GM18951 (cell line): ENCODE data around the gene COL26A1.
"Not testable (repeated sequence)": the region's sequence is repeated elsewhere in the genome, so short reads cannot be mapped to it uniquely, and the experiment has no call there.

Experiments used
- POLR2A ChIP-seq: IDR thresholded peaks from 4 replicates; pipeline ENCODE4 v1.6.1; 2011; ENCODE audit warnings: mild to moderate bottlenecking; ENCODE audit not compliant: insufficient read length, insufficient read depth; ENCODE audit errors: extremely low read depth
- in situ Hi-C: fragments of 300-500 bp; cut with MboI; formaldehyde crosslinking; loops from one replicate; pipeline ENCODE4 v1.12.0; 2022; ENCODE audit warnings: low sequenced_read_pairs, mixed read lengths, inconsistent platforms; ENCODE audit not compliant: unreplicated experiment

The COL26A1 gene

GRCh38 chr7:101494602-101495329, 132.1 kb downstream of the COL26A1 start:
- TF ChIP-seq POLR2A = no peak
- in situ Hi-C loops = no loop called here

GRCh38 chr7:101496017-101496416, 133.3 kb downstream of the COL26A1 start:
- TF ChIP-seq POLR2A = no peak
- in situ Hi-C loops = no loop called here

GRCh38 chr7:101501351-101501750, 138.7 kb downstream of the COL26A1 start:
- in situ Hi-C loops = no loop called here

GRCh38 chr7:101502466-101503098, 139.9 kb downstream of the COL26A1 start:
- TF ChIP-seq POLR2A = no peak
- in situ Hi-C loops = no loop called here

More at GRCh38 chr7:101501351-101501750, 138.7 kb downstream of the COL26A1 start:
- TF ChIP-seq POLR2A = no peak

GRCh38 chr7:101505510-101505909, 142.8 kb downstream of the COL26A1 start:
- in situ Hi-C loops = not testable (repeated sequence)

GRCh38 chr7:101506531-101506930, 143.9 kb downstream of the COL26A1 start:
- TF ChIP-seq POLR2A = no peak
- in situ Hi-C loops = no loop called here

- in situ Hi-C loops = no loop called here
- no peak for TF ChIP-seq POLR2A
Observed at GRCh38 chr7:101507327-101507726, 144.7 kb downstream of the COL26A1 start.

- TF ChIP-seq POLR2A = no peak
- in situ Hi-C loops = no loop called here
Observed at GRCh38 chr7:101507791-101508252, 145.1 kb downstream of the COL26A1 start.

GRCh38 chr7:101510297-101510696, 147.6 kb downstream of the COL26A1 start:
- in situ Hi-C loops = no loop called here
- TF ChIP-seq POLR2A = no peak

GRCh38 chr7:101511965-101512364, 149.3 kb downstream of the COL26A1 start:
- no peak for TF ChIP-seq POLR2A
- in situ Hi-C loops = no loop called here

GRCh38 chr7:101516851-101517250, 154.2 kb downstream of the COL26A1 start:
- no peak for TF ChIP-seq POLR2A
- in situ Hi-C loops = no loop called here

GRCh38 chr7:101517304-101517703, 154.6 kb downstream of the COL26A1 start:
- no peak for TF ChIP-seq POLR2A
- in situ Hi-C loops = no loop called here

GRCh38 chr7:101518336-101518735, 155.7 kb downstream of the COL26A1 start:
- in situ Hi-C loops = no loop called here
- no peak for TF ChIP-seq POLR2A
